HepG2 (cell line): ENCODE data around the gene CADM2. TPM values are rescaled to one million over a fixed set of nuclear protein-coding genes. Genes with fewer than 3 reads are reported as not detected.

ENCODE experiments used
- ATF5 ChIP-seq: sonication (generic); formaldehyde crosslinking; IDR thresholded peaks from 2 replicates; pipeline ENCODE4 v1.4.0; 2020; ENCODE audit warnings: mild to moderate bottlenecking, low read depth, missing genetic modification reagents
- CREBL2 ChIP-seq: sonication (generic); formaldehyde crosslinking; IDR thresholded peaks from 2 replicates; pipeline ENCODE4 v1.8.1; 2023; ENCODE audit warnings: missing genetic modification reagents, mild to moderate bottlenecking, borderline replicate concordance
- FOXK1 ChIP-seq: sonication (generic); formaldehyde crosslinking; IDR thresholded peaks from 2 replicates; pipeline ENCODE4 v1.4.0; 2020; ENCODE audit warnings: low read depth, missing genetic modification reagents, borderline replicate concordance
- GLMP ChIP-seq: sonication (generic); formaldehyde crosslinking; IDR thresholded peaks from 2 replicates; pipeline ENCODE4 v1.9.0; 2021; ENCODE audit warnings: missing genetic modification reagents, mild to moderate bottlenecking, borderline replicate concordance
- HOXA7 ChIP-seq: sonication (generic); formaldehyde crosslinking; IDR thresholded peaks from 2 replicates; pipeline ENCODE4 v1.8.1; 2022; ENCODE audit warnings: mild to moderate bottlenecking, missing genetic modification reagents, moderate library complexity
- IRF1 ChIP-seq: sonication (generic); formaldehyde crosslinking; IDR thresholded peaks from 2 replicates; pipeline ENCODE4 v1.4.0; 2020; ENCODE audit warnings: low read depth, mild to moderate bottlenecking, missing genetic modification reagents
- KDM6A ChIP-seq: IDR thresholded peaks from 2 replicates; pipeline ENCODE4 v1.6.1; 2016; ENCODE audit warnings: low read depth
- KLF16 ChIP-seq, 2 experiments: sonication (generic) in 1 of 2; formaldehyde crosslinking in 1 of 2; IDR thresholded peaks; 2 replicates each; pipeline versions ENCODE4 v1.6.1 to v1.8.0; 2016 to 2023; ENCODE audit warnings: missing genetic modification reagents in 2 of 2, missing compliant biosample characterization in 1 of 2
- MAFF ChIP-seq: IDR thresholded peaks from 2 replicates; pipeline ENCODE4 v1.6.1; 2011; ENCODE audit warnings: low read depth, low read length, improper control_type of control experiment
- MIER3 ChIP-seq: IDR thresholded peaks from 2 replicates; pipeline ENCODE4 v1.6.1; 2016; ENCODE audit warnings: missing compliant biosample characterization, borderline replicate concordance
- NPAS2 ChIP-seq: sonication (generic); formaldehyde crosslinking; IDR thresholded peaks from 2 replicates; pipeline ENCODE4 v1.8.0; 2022; ENCODE audit warnings: mild to moderate bottlenecking, missing genetic modification reagents, borderline replicate concordance
- PHF21A ChIP-seq: sonication (generic); formaldehyde crosslinking; IDR thresholded peaks from 2 replicates; pipeline ENCODE4 v1.5.0; 2020; ENCODE audit warnings: mild to moderate bottlenecking, missing genetic modification reagents
- POGK ChIP-seq: sonication (generic); formaldehyde crosslinking; conservative IDR thresholded peaks from 2 replicates; pipeline ENCODE4 v1.8.0; 2022; ENCODE audit warnings: mild to moderate bottlenecking, moderate library complexity, missing genetic modification reagents
- RNF2 ChIP-seq: fragments of 450-650 bp; conservative IDR thresholded peaks from 2 replicates; pipeline ENCODE4 v1.6.1; 2016; ENCODE audit warnings: low read depth
- SP1 ChIP-seq, 2 experiments: fragments of 450-650 bp in 1 of 2; sonication (generic) in 1 of 2; formaldehyde crosslinking in 1 of 2; IDR thresholded peaks; 2 replicates each; pipeline versions ENCODE4 v1.4.0 to v1.6.1; 2016 to 2020; ENCODE audit warnings: missing genetic modification reagents in 1 of 2
- SP5 ChIP-seq: IDR thresholded peaks from 2 replicates; pipeline ENCODE4 v1.6.1; 2016; ENCODE audit warnings: low read depth, borderline replicate concordance
- TBX3 ChIP-seq: fragments of 450-650 bp; IDR thresholded peaks from 2 replicates; pipeline ENCODE4 v1.6.1; 2017; ENCODE audit warnings: antibody characterized with exemption, mild to moderate bottlenecking, inconsistent platforms, borderline replicate concordance
- ZFP36L2 ChIP-seq: sonication (generic); formaldehyde crosslinking; IDR thresholded peaks from 2 replicates; pipeline ENCODE4 v1.4.0; 2020; ENCODE audit warnings: missing genetic modification reagents
- ZNF224 ChIP-seq: sonication (generic); formaldehyde crosslinking; IDR thresholded peaks from 2 replicates; pipeline ENCODE4 v1.5.0; 2020; ENCODE audit warnings: mild to moderate bottlenecking, missing genetic modification reagents
- ZNF326 ChIP-seq: sonication (generic); formaldehyde crosslinking; IDR thresholded peaks from 2 replicates; pipeline ENCODE4 v1.4.0; 2020; ENCODE audit warnings: missing genetic modification reagents, borderline replicate concordance
- ZSCAN20 ChIP-seq: sonication (generic); formaldehyde crosslinking; IDR thresholded peaks from 2 replicates; pipeline ENCODE4 v1.4.0; 2020; ENCODE audit warnings: missing genetic modification reagents, mild to moderate bottlenecking, borderline replicate concordance
- polyA plus RNA-seq, 8 experiments: library from polyadenylated mRNA; depleted of rRNA in 3 of 8; stranded (reverse) in 7 of 8; unstranded in 1 of 8; fragments of >200 nt; fragmentation: Illumina TruSeq in 4 of 8; extraction: Trizol in 4 of 8; gene quantifications; 2 replicates each; pipeline versions ENCODE4 v1.2.1 to v1.2.3, GENCODE V29; 2011 to 2016; ENCODE audit warnings: low read depth in 4 of 8, missing spikeins in 1 of 8, mixed read lengths in 1 of 8; ENCODE audit not compliant: insufficient read depth in 1 of 8
- total RNA-seq, 5 experiments: library from RNA; depleted of rRNA; stranded (reverse); fragments of >200 nt; fragmentation: Illumina TruSeq; extraction: Trizol; gene quantifications; 2 replicates each; pipeline ENCODE4 v1.2.3, GENCODE V29; 2016; ENCODE audit warnings: low read depth in 1 of 5

CADM2 gene
- total and polyA plus RNA-seq, 2 of the 13 experiments (the other 11 are each of a cell fraction or from before 2014, with no cell fraction given): not detected

GRCh38 chr3:85007195-85008094 lies 48.7 kb downstream of the CADM2 start (continued):
- TF ChIP-seq MAFF: peak; percentile 81
- no peak for TF ChIP-seq CREBL2 (CRISPR knock-in tag)
- no peak for TF ChIP-seq ZFP36L2 (CRISPR knock-in tag)
- TF ChIP-seq IRF1 (CRISPR knock-in tag): no peak
- peak; percentile 73 for TF ChIP-seq TBX3
- peak; percentile 67; the same call in 1 of the 2 replicates for TF ChIP-seq SP5 (CRISPR knock-in tag)
- TF ChIP-seq ZNF224 (CRISPR knock-in tag): no peak
- TF ChIP-seq NPAS2 (CRISPR knock-in tag): no peak
- TF ChIP-seq ZNF326 (CRISPR knock-in tag): no peak
- TF ChIP-seq RNF2: no peak
- TF ChIP-seq ATF5: no peak
- TF ChIP-seq KLF16 (CRISPR knock-in tag; IDR thresholded peaks at IDR 0.05): peak in 1 of 2 experiments; percentile 95; a peak in 1 of 4 replicates
- 0 out of 2 replicates have a peak, but pooled peaks have one; percentile 30 for TF ChIP-seq KDM6A (CRISPR knock-in tag)
- peak; percentile 78; the same call in 1 of the 2 replicates for TF ChIP-seq MIER3
- TF ChIP-seq POGK (CRISPR knock-in tag): 0 out of 2 replicates have a peak, but pooled peaks have one; percentile 41
- TF ChIP-seq GLMP: no peak
- peak; percentile 86; the same call in 1 of the 2 replicates for TF ChIP-seq FOXK1
- TF ChIP-seq HOXA7 (CRISPR knock-in tag): no peak
- no peak for TF ChIP-seq SP1 (IDR thresholded peaks at IDR 0.05)
- no peak for TF ChIP-seq SP1 (CRISPR knock-in tag; IDR thresholded peaks at IDR 0.05)
- TF ChIP-seq PHF21A (CRISPR knock-in tag): peak; percentile 36; the same call in 1 of the 2 replicates
- no peak for TF ChIP-seq ZSCAN20
